OCI-LY7 (cell line): ENCODE results near the gene TYMP. TPM values are rescaled to one million over a fixed set of nuclear protein-coding genes. Genes with fewer than 3 reads are reported as not detected.

Experiments used
- BruUV-seq: library from RNA; stranded (reverse); fragments of 400-500 nt; replicated peaks from 2 replicates; lab custom pipeline; 2021; lab: Mats Ljungman, UMichigan
- CTCF ChIA-PET: fragments of 300-600 bp; sonication (Branson Sonifier 250); formaldehyde crosslinking; loops from one replicate; lab custom pipeline; 2022; ENCODE audit warnings: antibody characterized with exemption; ENCODE audit not compliant: unreplicated experiment; lab: Charles Lee
- POLR2A ChIA-PET: fragments of 300-600 bp; sonication (Branson Sonifier 250); formaldehyde crosslinking; loops from one replicate; lab custom pipeline; 2022; ENCODE audit warnings: antibody characterized with exemption; lab: Charles Lee
- DNase-seq: peaks from one replicate; pipeline ENCODE4 v3.0.0-alpha.2; 2015; ENCODE audit warnings: low spot score
- H2AFZ ChIP-seq: fragments of 200-600 bp; sonication (generic), shearing (Covaris generic); 2 replicates; pipeline ENCODE4 v1.6.1; 2014; ENCODE audit warnings: mild to moderate bottlenecking, antibody characterized with exemption, low read length, moderate library complexity
- H3K27ac ChIP-seq: fragments of 200-600 bp; sonication (generic); 2 replicates; pipeline ENCODE4 v1.5.1; 2014; ENCODE audit warnings: mixed run types, low read depth, mild to moderate bottlenecking, moderate library complexity, low read length, inconsistent platforms; ENCODE audit not compliant: poor library complexity, severe bottlenecking
- H3K36me3 ChIP-seq: fragments of 200-600 bp; sonication (generic); 2 replicates; pipeline ENCODE4 v1.6.1; 2014; ENCODE audit warnings: mild to moderate bottlenecking, antibody characterized with exemption, low read length, moderate library complexity, mixed read lengths; ENCODE audit not compliant: insufficient read depth
- H3K4me1 ChIP-seq: fragments of 200-600 bp; sonication (generic); 2 replicates; pipeline ENCODE4 v1.5.1; 2014; ENCODE audit warnings: mild to moderate bottlenecking, low read length; ENCODE audit not compliant: insufficient read depth, poor library complexity, severe bottlenecking
- H3K4me2 ChIP-seq: fragments of 200-600 bp; sonication (generic); 2 replicates; pipeline ENCODE4 v1.6.1; 2014; ENCODE audit warnings: mild to moderate bottlenecking, low read length
- H3K4me3 ChIP-seq: fragments of 200-600 bp; sonication (generic); 2 replicates; pipeline ENCODE4 v1.5.1; 2014; ENCODE audit warnings: mild to moderate bottlenecking, low read depth, low read length; ENCODE audit not compliant: poor library complexity, severe bottlenecking
- H3K79me2 ChIP-seq: fragments of 200-600 bp; sonication (generic); 2 replicates; pipeline ENCODE4 v1.6.1; 2016; ENCODE audit warnings: low read depth, mild to moderate bottlenecking, low read length, moderate library complexity, mixed read lengths; ENCODE audit not compliant: insufficient read depth
- H3K9me2 ChIP-seq: fragments of 200-600 bp; sonication (generic); 2 replicates; pipeline ENCODE4 v1.6.1; 2016; ENCODE audit warnings: mild to moderate bottlenecking, low read length, mixed read lengths; ENCODE audit not compliant: insufficient read depth
- H3K9me3 ChIP-seq: fragments of 200-600 bp; sonication (generic); 2 replicates; pipeline ENCODE4 v1.6.1; 2014; ENCODE audit warnings: mild to moderate bottlenecking, mixed run types, low read length, mixed read lengths
- H4K20me1 ChIP-seq: fragments of 200-600 bp; sonication (generic); 2 replicates; pipeline ENCODE4 v1.6.1; 2014; ENCODE audit warnings: mild to moderate bottlenecking, antibody characterized with exemption, low read length, moderate library complexity, mixed read lengths; ENCODE audit not compliant: insufficient read depth
- EZH2phosphoT487 ChIP-seq: fragments of 200-600 bp; sonication (generic); IDR thresholded peaks from 2 replicates; pipeline ENCODE4 v1.6.1; 2018; ENCODE audit warnings: low read depth, borderline replicate concordance, mild to moderate bottlenecking, mixed run types, antibody characterized with exemption, low read length, moderate library complexity, mixed read lengths
- intact Hi-C: fragments of 100-400 bp; cut with micrococcal nuclease; formaldehyde crosslinking; loops from one replicate; pipeline ENCODE4 v1.10.0; 2022; ENCODE audit not compliant: unreplicated experiment
- total RNA-seq, 2 experiments: library from RNA; depleted of rRNA in 1 of 2; stranded (reverse); fragments of >200 nt in 1 of 2; shearing (Covaris generic) in 1 of 2; gene quantifications; 2 replicates each; pipeline ENCODE4 v1.2.3, GENCODE V29; 2014 to 2022
- TF ChIP-seq, protein P1 (sequence below): fragments of 200-600 bp; sonication (generic); conservative IDR thresholded peaks from 2 replicates; pipeline ENCODE4 v1.5.1; 2014; ENCODE audit warnings: mild to moderate bottlenecking, antibody characterized with exemption, low read length, moderate library complexity, mixed read lengths

TYMP gene
- total RNA-seq, 2 experiments from 2014 or later = 3.9 to 4.0 TPM

GRCh38 chr22:50548921-50549790 is 19.3 kb upstream of the TYMP start:
- H3K9me2 ChIP-seq = no peaks in the 10 kb centered on the region
- DNase-seq = peak; percentile 21
- intact Hi-C loops = loop anchor here (2.0 kb wide), 1 partner anchor 72 kb away; no protein-coding TSS in a partner anchor
- CTCF ChIA-PET = interaction anchor here (0.5 kb wide), 1 partner anchor 68 kb away, joined by 3 read pairs; no protein-coding TSS in a partner anchor
- H3K4me2 ChIP-seq = peak overlapping the region; percentile 59
- peak overlapping the region; percentile 51 for H2AFZ ChIP-seq
- H3K27ac ChIP-seq = no peak overlapping the region
- H4K20me1 ChIP-seq = no peaks in the 10 kb centered on the region
- H3K4me3 ChIP-seq = no peak overlapping the region
- H3K4me1 ChIP-seq = peaks cover 30% of the 10 kb centered on the region
- BruUV-seq = no TSS peak
- no peaks in the 10 kb centered on the region for H3K9me3 ChIP-seq
- no peaks in the 10 kb centered on the region for H3K79me2 ChIP-seq
- TF ChIP-seq, protein P1, sequence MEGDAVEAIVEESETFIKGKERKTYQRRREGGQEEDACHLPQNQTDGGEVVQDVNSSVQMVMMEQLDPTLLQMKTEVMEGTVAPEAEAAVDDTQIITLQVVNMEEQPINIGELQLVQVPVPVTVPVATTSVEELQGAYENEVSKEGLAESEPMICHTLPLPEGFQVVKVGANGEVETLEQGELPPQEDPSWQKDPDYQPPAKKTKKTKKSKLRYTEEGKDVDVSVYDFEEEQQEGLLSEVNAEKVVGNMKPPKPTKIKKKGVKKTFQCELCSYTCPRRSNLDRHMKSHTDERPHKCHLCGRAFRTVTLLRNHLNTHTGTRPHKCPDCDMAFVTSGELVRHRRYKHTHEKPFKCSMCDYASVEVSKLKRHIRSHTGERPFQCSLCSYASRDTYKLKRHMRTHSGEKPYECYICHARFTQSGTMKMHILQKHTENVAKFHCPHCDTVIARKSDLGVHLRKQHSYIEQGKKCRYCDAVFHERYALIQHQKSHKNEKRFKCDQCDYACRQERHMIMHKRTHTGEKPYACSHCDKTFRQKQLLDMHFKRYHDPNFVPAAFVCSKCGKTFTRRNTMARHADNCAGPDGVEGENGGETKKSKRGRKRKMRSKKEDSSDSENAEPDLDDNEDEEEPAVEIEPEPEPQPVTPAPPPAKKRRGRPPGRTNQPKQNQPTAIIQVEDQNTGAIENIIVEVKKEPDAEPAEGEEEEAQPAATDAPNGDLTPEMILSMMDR = no peak
- no peak for TF ChIP-seq EZH2phosphoT487
- no peaks in the 10 kb centered on the region for H3K36me3 ChIP-seq
- POLR2A ChIA-PET = interaction anchor here (0.8 to 1.8 kb wide), 2 partner anchors 10 to 40 kb away, joined by 3 to 9 read pairs; no protein-coding TSS in a partner anchor

- BruUV-seq = no TSS peak
These were observed 18.5 kb upstream of the TYMP start for GRCh38 chr22:50548040-50548920.

More at GRCh38 chr22:50548040-50548920, 18.5 kb upstream of the TYMP start:
- no peak for TF ChIP-seq EZH2phosphoT487
- TF ChIP-seq, protein P1 = 0 out of 2 replicates have a peak, but pooled peaks have one; percentile 35
- H3K79me2 ChIP-seq = no peaks in the 10 kb centered on the region
- no peaks in the 10 kb centered on the region for H3K9me2 ChIP-seq
- H3K9me3 ChIP-seq = no peaks in the 10 kb centered on the region
- DNase-seq = peak; percentile 41
- peak overlapping the region; percentile 59 for H3K4me2 ChIP-seq
- H3K27ac ChIP-seq = no peak overlapping the region
- no peaks in the 10 kb centered on the region for H4K20me1 ChIP-seq
- CTCF ChIA-PET = interaction anchor here (0.5 to 0.9 kb wide), 2 partner anchors 15 to 69 kb away, joined by 3 to 5 read pairs; partner anchors contain the start of gene SYCE3
- POLR2A ChIA-PET = interaction anchor here (0.5 to 1.8 kb wide), 5 partner anchors 8 to 39 kb away, joined by 3 to 9 read pairs (median 3); no protein-coding TSS in a partner anchor
- no peaks in the 10 kb centered on the region for H3K36me3 ChIP-seq
- H3K4me1 ChIP-seq = peaks cover 35% of the 10 kb centered on the region
- H3K4me3 ChIP-seq = no peak overlapping the region
- intact Hi-C loops = loop anchor here (2.0 kb wide), 1 partner anchor 73 kb away; no protein-coding TSS in a partner anchor
- peak overlapping the region; percentile 51 for H2AFZ ChIP-seq
